Upper lobe of left lung (tissue), 6 donors: Measurements from ENCODE around the gene ENO3. TPM values are rescaled to one million over a fixed set of nuclear protein-coding genes. Genes with fewer than 3 reads are reported as not detected.

Experiments used
- ATAC-seq, 2 donors: fragments of 200-7000 bp; cut with Tn5 transposase; one replicate each; pipeline ENCODE4 v1.9.1; 2022; ENCODE audit warnings: mild to moderate bottlenecking in 2 of 2, moderate library complexity in 2 of 2; ENCODE audit not compliant: low FRiP score in 2 of 2
- DNase-seq, 2 donors: peaks; one replicate each; pipeline ENCODE4 v3.0.0-alpha.2; 2019 to 2020
- H3K27ac ChIP-seq, 4 donors: fragments of 200-600 bp; sonication (generic); one replicate each; pipeline ENCODE4 v1.5.1; 2016 to 2019
- H3K27me3 ChIP-seq, 4 donors: fragments of 200-600 bp; sonication (generic); one replicate each; pipeline ENCODE4 v1.5.1; 2017 to 2019
- H3K36me3 ChIP-seq, 4 donors: fragments of 200-600 bp; sonication (generic); one replicate each; pipeline ENCODE4 v1.5.1; 2016 to 2019
- H3K4me1 ChIP-seq, 4 donors: fragments of 200-600 bp; sonication (generic); one replicate each; pipeline ENCODE4 v1.5.1; 2018 to 2019
- H3K4me3 ChIP-seq, 4 donors: fragments of 200-600 bp; sonication (generic); one replicate each; pipeline ENCODE4 v1.5.1; 2017 to 2019; ENCODE audit warnings: mild to moderate bottlenecking in 2 of 4, moderate library complexity in 1 of 4
- H3K9me3 ChIP-seq, 4 donors: fragments of 200-600 bp; sonication (generic); one replicate each; pipeline ENCODE4 v1.5.1; 2018 to 2019
- EP300 ChIP-seq, 4 donors: sonication (generic); formaldehyde crosslinking; IDR thresholded peaks; one replicate each; pipeline ENCODE4 v1.5.1; 2017; ENCODE audit warnings: antibody characterized with exemption in 4 of 4, control low read depth in 2 of 4
- POLR2A ChIP-seq, 4 donors: fragments of 450-650 bp; IDR thresholded peaks; one replicate each; pipeline ENCODE4 v1.5.1; 2016 to 2017; ENCODE audit warnings: antibody characterized with exemption in 4 of 4, mild to moderate bottlenecking in 2 of 4
- POLR2AphosphoS5 ChIP-seq, 2 donors: sonication (generic); formaldehyde crosslinking; IDR thresholded peaks; one replicate each; pipeline ENCODE4 v1.5.1; 2017; ENCODE audit warnings: antibody characterized with exemption in 2 of 2
- WGBS, 2 donors: methylation state at CpG; one replicate each; pipeline ENCODE4 v1.1.5; 2017 to 2018; 5-methylcytosine and 5-hydroxymethylcytosine counted together
- total RNA-seq, 6 donors: library from RNA; depleted of rRNA in 4 of 6; stranded (reverse); fragments of >200 nt in 4 of 6; gene quantifications; one replicate each; pipeline versions ENCODE4 v1.1.0 to v1.2.1, GENCODE V29; 2016 to 2021
- TF ChIP-seq, protein P1 (sequence below), 6 experiments: fragments of 450-650 bp in 4 of 6; fragments of 200-600 bp in 2 of 6; sonication (generic) in 2 of 6; IDR thresholded peaks; one replicate each; pipeline ENCODE4 v1.5.1; 2016 to 2019; ENCODE audit warnings: antibody characterized with exemption in 6 of 6
- donor health status: DM: no; HTN: no; CAD: no; lungs with moderate emphysema.
- donor health status: DM: no; HTN: yes; CAD: no; lungs with severe emphysema.

ENO3 gene
- total RNA-seq, 6 donors from 2014 or later: 4.3 to 49.2 (median 10.6) TPM

GRCh38 chr17:4997302-4998026, 46.5 kb downstream of the ENO3 start, which contains the start of the genes INCA1 and KIF1C:
Gene INCA1, minus strand, starts transcription at chr17:4997522. Its CDS starts 3,085 bp downstream, at chr17:4994437.
Gene KIF1C, plus strand, starts transcription at chr17:4997950. Its CDS starts 2,297 bp downstream, at chr17:5000247.
- ATAC-seq (peak; percentile 97 to 98), DNase-seq (peak; percentile 95 to 98)
- H3K9me3 ChIP-seq: no peaks in the 10 kb centered on the region
- peak within 1 kb of the TSS; percentile 92 to 100 (median 97) for H3K4me3 ChIP-seq
- TF ChIP-seq, protein P1, sequence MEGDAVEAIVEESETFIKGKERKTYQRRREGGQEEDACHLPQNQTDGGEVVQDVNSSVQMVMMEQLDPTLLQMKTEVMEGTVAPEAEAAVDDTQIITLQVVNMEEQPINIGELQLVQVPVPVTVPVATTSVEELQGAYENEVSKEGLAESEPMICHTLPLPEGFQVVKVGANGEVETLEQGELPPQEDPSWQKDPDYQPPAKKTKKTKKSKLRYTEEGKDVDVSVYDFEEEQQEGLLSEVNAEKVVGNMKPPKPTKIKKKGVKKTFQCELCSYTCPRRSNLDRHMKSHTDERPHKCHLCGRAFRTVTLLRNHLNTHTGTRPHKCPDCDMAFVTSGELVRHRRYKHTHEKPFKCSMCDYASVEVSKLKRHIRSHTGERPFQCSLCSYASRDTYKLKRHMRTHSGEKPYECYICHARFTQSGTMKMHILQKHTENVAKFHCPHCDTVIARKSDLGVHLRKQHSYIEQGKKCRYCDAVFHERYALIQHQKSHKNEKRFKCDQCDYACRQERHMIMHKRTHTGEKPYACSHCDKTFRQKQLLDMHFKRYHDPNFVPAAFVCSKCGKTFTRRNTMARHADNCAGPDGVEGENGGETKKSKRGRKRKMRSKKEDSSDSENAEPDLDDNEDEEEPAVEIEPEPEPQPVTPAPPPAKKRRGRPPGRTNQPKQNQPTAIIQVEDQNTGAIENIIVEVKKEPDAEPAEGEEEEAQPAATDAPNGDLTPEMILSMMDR (IDR thresholded peaks at IDR 0.05): peak in 4 of 6 experiments; percentile 69 to 75 (median 72)
- TF ChIP-seq POLR2AphosphoS5 (IDR thresholded peaks at IDR 0.05) (peak in 1 of 2 donors; percentile 80), POLR2A (IDR thresholded peaks at IDR 0.05) (peak in 3 of 4 donors; percentile 59 to 81 (median 71)), EP300 (IDR thresholded peaks at IDR 0.05) (no peak)
- no peaks in the 10 kb centered on the region for H3K27me3 ChIP-seq
- H3K4me1 ChIP-seq: peaks cover 24 to 31% (median 30%) of the 10 kb centered on the region in 4 donors
- no CpG with 5 or more reads among the region's 93 CpGs for WGBS, 2 donors
- peak within 1 kb of the TSS; percentile 88 to 97 (median 95) for H3K27ac ChIP-seq
- peaks cover 2 to 20% (median 15%) of the 10 kb centered on the region in 4 donors for H3K36me3 ChIP-seq

GRCh38 chr17:4998027-4998731, 47.3 kb downstream of the ENO3 start:
- H3K27ac ChIP-seq: peak overlapping the region; percentile 88 to 97 (median 95)
- WGBS, 2 donors: 2 to 3% methylated on average over 12 to 18 of the region's 55 CpGs

DNA sequence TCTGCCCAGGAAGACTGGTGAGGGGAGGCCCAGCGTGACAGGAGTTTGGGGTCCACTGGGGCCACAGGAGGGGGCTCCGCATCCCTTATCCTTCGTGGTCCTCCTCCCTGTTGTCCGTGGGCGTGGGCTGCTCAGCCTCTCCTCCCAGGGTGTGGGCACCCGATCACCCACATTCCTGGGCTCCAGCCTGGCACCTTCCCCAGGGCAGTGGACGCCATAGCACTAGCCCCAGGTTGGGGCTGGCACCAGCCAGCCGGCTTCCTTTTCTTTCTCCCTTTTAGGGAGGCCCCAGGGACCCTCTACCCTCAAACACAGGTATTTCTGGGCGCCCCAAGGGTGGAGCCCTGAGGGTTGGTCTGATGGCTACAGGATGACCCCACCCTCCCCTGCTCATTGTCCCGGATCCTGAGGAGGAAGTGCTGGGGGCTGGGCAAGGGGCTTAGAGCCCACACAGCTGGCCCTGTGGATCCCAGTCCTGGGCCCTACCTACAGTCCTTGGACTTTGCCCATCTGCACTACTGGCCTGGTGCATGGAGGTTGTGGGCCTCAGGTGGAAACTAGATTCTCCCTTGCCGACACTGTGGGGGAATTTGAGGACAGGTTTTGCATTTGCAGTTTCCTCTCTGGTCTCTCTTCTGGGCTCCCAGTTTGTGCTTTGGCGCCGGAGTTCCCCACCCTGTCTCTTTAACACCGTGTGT, 48.0 kb downstream of the ENO3 start:
- Histone ChIP-seq H3K4me1 (peaks cover 24 to 31% (median 30%) of the 10 kb centered on the region in 4 donors), H3K9me3 (no peaks in the 10 kb centered on the region), H3K4me3 (peak overlapping the region; percentile 92 to 100 (median 97)), H3K27ac (peak overlapping the region; percentile 88 to 97 (median 95)), H3K27me3 (no peaks in the 10 kb centered on the region), H3K36me3 (peaks cover 11 to 34% (median 29%) of the 10 kb centered on the region in 4 donors)
- WGBS, 2 donors: 23 to 32% methylated on average over 12 of the region's 14 CpGs
- ATAC-seq (no peak), DNase-seq (peak in 1 of 2 donors; percentile 42)
- TF ChIP-seq POLR2AphosphoS5 (IDR thresholded peaks at IDR 0.05) (no peak), POLR2A (IDR thresholded peaks at IDR 0.05) (no peak), EP300 (IDR thresholded peaks at IDR 0.05) (no peak)
- TF ChIP-seq, protein P1 (IDR thresholded peaks at IDR 0.05): no peak

More at GRCh38 chr17:4998027-4998731, 47.3 kb downstream of the ENO3 start:
- peak; percentile 1 to 15 for ATAC-seq
- peaks cover 5 to 27% (median 22%) of the 10 kb centered on the region in 4 donors for H3K36me3 ChIP-seq
- H3K9me3 ChIP-seq: no peaks in the 10 kb centered on the region
- DNase-seq: peak; percentile 43 to 93
- peak in 1 of 2 donors; percentile 14 for TF ChIP-seq POLR2AphosphoS5 (IDR thresholded peaks at IDR 0.05)
- TF ChIP-seq EP300 (IDR thresholded peaks at IDR 0.05): no peak
- no peak for TF ChIP-seq POLR2A (IDR thresholded peaks at IDR 0.05)
- TF ChIP-seq, protein P1 (IDR thresholded peaks at IDR 0.05): no peak
- no peaks in the 10 kb centered on the region for H3K27me3 ChIP-seq
- H3K4me1 ChIP-seq: peaks cover 24 to 31% (median 30%) of the 10 kb centered on the region in 4 donors
- peak overlapping the region; percentile 92 to 100 (median 97) for H3K4me3 ChIP-seq

GRCh38 chr17:4999430-5000093, 48.6 kb downstream of the ENO3 start:
- no peaks in the 10 kb centered on the region for H3K9me3 ChIP-seq
- peaks cover 24 to 31% (median 30%) of the 10 kb centered on the region in 4 donors for H3K4me1 ChIP-seq
- DNase-seq (no peak), ATAC-seq (no peak)
- H3K36me3 ChIP-seq: peaks cover 17 to 41% (median 36%) of the 10 kb centered on the region in 4 donors
- 61 to 68% methylated on average over 11 to 12 of the region's 12 CpGs for WGBS, 2 donors
- H3K27ac ChIP-seq: peak overlapping the region; percentile 57 to 97 (median 92)
- no peaks in the 10 kb centered on the region for H3K27me3 ChIP-seq
- TF ChIP-seq EP300 (IDR thresholded peaks at IDR 0.05) (no peak), POLR2AphosphoS5 (IDR thresholded peaks at IDR 0.05) (no peak), POLR2A (IDR thresholded peaks at IDR 0.05) (no peak)
- TF ChIP-seq, protein P1 (IDR thresholded peaks at IDR 0.05): no peak
- peak overlapping the region in 3 of 4 donors; percentile 92 to 100 (median 99) for H3K4me3 ChIP-seq
